Mesothelial cell of epicardium (in vitro differentiated cells): ENCODE data around the gene RBP2. TPM values are rescaled to one million over a fixed set of nuclear protein-coding genes. Genes with fewer than 3 reads are reported as not detected.

Experiments used
- DNase-seq, 2 experiments: peaks; one replicate each; pipeline ENCODE4 v3.0.0; 2021; ENCODE audit warnings: low spot score in 2 of 2; ENCODE audit not compliant: unreplicated experiment in 2 of 2
- H3K27ac Mint-ChIP-seq: 2 replicates; pipeline ENCODE4 v1.8.0; 2021; ENCODE audit warnings: mixed read lengths
- H3K27me3 Mint-ChIP-seq: 2 replicates; pipeline ENCODE4 v1.8.0; 2021; ENCODE audit warnings: low read depth, mixed read lengths
- H3K36me3 Mint-ChIP-seq: 2 replicates; pipeline ENCODE4 v1.8.0; 2021; ENCODE audit warnings: mixed read lengths
- H3K4me1 Mint-ChIP-seq: 2 replicates; pipeline ENCODE4 v1.8.0; 2021; ENCODE audit warnings: mixed read lengths
- H3K4me3 Mint-ChIP-seq: 2 replicates; pipeline ENCODE4 v1.8.0; 2021; ENCODE audit warnings: mild to moderate bottlenecking, moderate library complexity, mixed read lengths
- H3K9me3 Mint-ChIP-seq: 2 replicates; pipeline ENCODE4 v1.8.0; 2021; ENCODE audit warnings: mixed read lengths
- total RNA-seq: library from RNA; stranded (reverse); gene quantifications from 3 replicates; pipeline ENCODE4 v1.2.1, GENCODE V29; 2021
- TF ChIP-seq, protein P1 (sequence below): fragments of 200-600 bp; sonication (generic); IDR thresholded peaks from one replicate; pipeline ENCODE4 v1.5.0; 2021; ENCODE audit warnings: antibody characterized with exemption; ENCODE audit not compliant: unreplicated experiment

The RBP2 gene
- total RNA-seq, 1 donor from 2014 or later, result not detected

DNA sequence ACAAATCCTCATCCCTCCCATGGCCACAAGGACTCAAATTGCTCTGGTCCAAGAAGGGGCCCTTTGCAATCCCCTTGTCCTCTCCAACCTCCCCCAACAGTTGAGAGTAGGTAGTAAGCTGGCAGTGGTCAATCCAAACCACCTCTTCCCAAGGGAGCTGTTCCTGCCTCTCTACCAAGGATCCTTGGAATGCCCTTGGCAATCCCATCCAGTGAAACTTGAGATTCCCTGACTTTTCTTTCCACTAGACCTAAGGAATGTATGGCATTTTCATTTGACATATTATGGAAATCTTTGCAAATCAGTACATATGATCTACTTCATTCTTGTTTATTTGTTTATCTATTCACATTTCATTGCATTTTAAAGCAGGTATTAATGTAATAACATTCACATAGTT, 4.8 kb upstream of the RBP2 start:
- TF ChIP-seq, protein P1, sequence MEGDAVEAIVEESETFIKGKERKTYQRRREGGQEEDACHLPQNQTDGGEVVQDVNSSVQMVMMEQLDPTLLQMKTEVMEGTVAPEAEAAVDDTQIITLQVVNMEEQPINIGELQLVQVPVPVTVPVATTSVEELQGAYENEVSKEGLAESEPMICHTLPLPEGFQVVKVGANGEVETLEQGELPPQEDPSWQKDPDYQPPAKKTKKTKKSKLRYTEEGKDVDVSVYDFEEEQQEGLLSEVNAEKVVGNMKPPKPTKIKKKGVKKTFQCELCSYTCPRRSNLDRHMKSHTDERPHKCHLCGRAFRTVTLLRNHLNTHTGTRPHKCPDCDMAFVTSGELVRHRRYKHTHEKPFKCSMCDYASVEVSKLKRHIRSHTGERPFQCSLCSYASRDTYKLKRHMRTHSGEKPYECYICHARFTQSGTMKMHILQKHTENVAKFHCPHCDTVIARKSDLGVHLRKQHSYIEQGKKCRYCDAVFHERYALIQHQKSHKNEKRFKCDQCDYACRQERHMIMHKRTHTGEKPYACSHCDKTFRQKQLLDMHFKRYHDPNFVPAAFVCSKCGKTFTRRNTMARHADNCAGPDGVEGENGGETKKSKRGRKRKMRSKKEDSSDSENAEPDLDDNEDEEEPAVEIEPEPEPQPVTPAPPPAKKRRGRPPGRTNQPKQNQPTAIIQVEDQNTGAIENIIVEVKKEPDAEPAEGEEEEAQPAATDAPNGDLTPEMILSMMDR, result no peak
- H3K27ac Mint-ChIP-seq, result no peak overlapping the region
- no peaks in the 10 kb centered on the region for H3K27me3 Mint-ChIP-seq
- H3K4me1 Mint-ChIP-seq, result peaks cover 6% of the 10 kb centered on the region
- H3K9me3 Mint-ChIP-seq, result peaks cover 43% of the 10 kb centered on the region
- DNase-seq, result no peak
- H3K4me3 Mint-ChIP-seq, result no peak overlapping the region
- peaks cover 18% of the 10 kb centered on the region for H3K36me3 Mint-ChIP-seq

DNA sequence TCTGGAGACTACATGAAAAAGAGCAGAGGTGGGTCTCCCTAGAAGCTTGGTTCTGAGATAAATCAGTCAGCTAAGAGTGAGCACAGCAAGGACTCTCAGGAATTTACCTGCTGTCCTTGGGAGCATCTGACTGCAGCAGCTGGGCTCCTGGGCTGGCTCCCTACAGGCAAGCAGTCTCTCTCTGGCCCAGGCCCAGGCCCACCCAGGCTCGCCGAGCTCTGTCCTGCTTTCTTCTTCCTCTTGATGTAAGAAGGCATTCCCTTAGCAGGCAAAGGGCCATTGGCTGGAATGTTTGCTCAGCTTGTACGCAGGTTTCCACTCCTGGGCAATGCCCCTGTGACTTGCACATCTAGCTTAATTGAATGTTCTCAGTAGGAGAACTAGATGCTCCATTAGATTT, 4.3 kb upstream of the RBP2 start:
- H3K36me3 Mint-ChIP-seq, result peaks cover 17% of the 10 kb centered on the region
- no peak for DNase-seq
- TF ChIP-seq, protein P1, result no peak
- H3K27me3 Mint-ChIP-seq, result no peaks in the 10 kb centered on the region
- H3K4me3 Mint-ChIP-seq, result no peak overlapping the region
- peaks cover 6% of the 10 kb centered on the region for H3K4me1 Mint-ChIP-seq
- no peak overlapping the region for H3K27ac Mint-ChIP-seq
- peaks cover 42% of the 10 kb centered on the region for H3K9me3 Mint-ChIP-seq

DNA sequence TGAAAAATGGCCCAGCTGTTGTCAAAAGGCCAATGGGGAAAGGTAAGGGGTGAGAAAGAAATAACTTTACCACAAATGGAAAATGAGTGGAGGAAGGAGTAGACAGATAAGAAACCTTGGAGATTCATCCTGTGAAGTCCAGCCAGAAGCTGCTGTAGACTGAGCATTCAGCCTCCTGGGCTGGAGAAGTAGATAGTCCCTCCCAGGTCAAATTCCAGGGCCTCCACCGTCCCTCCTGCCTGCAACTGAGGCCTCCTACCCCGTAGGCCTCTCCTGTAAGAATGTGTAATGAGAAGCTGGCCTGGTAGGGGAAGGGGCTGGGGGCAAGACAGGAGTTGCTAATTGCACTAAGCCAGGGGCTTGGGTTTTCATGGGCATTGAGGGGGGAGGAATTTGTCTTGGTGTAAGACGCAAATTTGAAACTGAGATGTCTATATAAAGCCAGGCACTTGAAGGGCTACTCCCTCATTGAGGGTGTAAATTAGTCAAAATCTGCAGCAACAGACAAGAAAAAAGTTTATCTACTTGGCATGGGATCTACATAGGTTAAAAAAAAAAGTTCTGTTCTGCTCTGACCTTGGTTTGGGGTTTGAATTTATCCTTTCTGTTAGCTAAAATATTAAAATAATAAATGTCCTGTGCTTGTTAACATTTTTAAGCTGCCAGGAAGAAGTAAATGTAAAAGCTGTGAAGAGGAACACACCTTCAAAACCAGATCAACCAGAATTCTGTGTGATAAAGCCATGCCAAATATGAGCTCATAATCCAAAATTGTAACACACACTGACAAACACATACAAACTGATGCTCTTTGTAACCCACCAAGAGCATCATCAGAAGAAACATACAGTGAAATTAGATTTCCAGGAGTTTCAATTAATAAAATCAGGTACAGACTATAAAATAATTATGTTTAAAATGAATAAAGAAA, 1.7 kb upstream of the RBP2 start:
- Mint-ChIP-seq H3K27me3 (no peaks in the 10 kb centered on the region), H3K4me3 (no peak overlapping the region), H3K36me3 (peaks cover 6% of the 10 kb centered on the region), H3K4me1 (peaks cover 6% of the 10 kb centered on the region), H3K9me3 (peaks cover 24% of the 10 kb centered on the region), H3K27ac (peak overlapping the region; percentile 13)
- TF ChIP-seq, protein P1, result no peak
- no peak for DNase-seq

DNA sequence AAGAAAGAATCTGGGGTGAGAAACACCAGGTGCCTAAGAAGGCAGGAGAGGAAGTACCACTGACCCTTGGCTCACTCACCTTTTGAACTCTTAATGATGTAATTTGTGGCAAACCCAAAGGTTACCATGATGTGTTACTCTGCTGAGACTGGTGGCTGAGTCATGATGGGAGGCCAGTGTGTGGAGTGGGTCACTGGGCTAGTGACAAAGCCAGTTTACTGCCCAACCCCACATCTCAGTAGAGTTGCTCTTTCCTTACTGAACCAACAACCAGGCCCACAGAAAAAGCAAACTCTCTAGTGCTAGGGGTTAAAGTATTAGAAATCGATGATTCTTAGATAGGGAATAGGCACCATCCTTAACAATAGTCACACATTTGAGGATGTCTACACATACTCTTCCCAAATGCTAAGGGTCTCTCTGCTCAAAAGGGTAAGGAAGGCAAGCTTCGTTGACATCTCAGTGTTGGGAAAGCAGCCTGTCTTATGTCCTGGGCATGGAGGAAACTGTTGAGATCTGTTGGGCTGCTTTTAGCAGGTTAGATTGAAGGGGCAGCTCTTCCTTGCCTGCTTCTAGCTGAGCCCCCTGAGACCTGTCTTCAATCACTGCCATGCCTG, 3.1 kb downstream of the RBP2 start:
- Mint-ChIP-seq H3K27ac (no peak overlapping the region), H3K36me3 (no peaks in the 10 kb centered on the region), H3K9me3 (peaks cover 4% of the 10 kb centered on the region), H3K27me3 (no peaks in the 10 kb centered on the region), H3K4me1 (peaks cover 6% of the 10 kb centered on the region), H3K4me3 (no peak overlapping the region)
- TF ChIP-seq, protein P1, result no peak
- no peak for DNase-seq

DNA sequence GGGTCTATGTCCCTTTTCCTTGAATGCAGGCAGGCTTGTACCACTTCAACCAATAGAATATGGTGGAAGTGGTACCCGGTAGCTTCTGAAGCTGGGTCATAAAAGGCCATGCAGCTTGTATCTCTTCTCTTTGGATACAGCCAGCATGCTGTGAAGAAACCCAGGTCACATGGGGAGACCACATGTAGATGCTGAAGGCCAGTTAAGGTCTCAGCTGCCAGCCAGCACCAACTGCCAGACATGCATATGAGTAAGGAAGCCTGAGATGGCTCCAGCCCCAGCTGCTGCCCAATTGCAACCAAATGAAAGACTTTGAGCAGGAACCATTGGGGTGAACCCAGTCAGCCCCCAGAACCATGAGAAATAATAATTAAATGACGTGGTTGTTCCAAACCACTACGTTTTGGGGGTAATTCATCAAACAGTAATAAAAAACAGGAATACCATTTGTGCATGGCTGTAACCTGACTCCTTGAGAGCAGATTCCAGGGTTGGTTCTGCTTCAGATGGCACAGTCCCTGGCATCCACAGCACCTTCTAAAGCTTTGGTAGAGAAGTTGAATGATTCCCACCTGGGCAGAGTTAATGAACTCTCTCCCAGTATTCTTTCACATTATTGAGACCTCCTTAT, 3.8 kb downstream of the RBP2 start:
- Mint-ChIP-seq H3K36me3 (no peaks in the 10 kb centered on the region), H3K4me3 (no peak overlapping the region), H3K4me1 (peaks cover 3% of the 10 kb centered on the region), H3K9me3 (peaks cover 4% of the 10 kb centered on the region), H3K27me3 (no peaks in the 10 kb centered on the region), H3K27ac (no peak overlapping the region)
- no peak for DNase-seq
- TF ChIP-seq, protein P1, result no peak
